ENCODE results near the gene TXNDC11.

GRCh38 chr16:11651796-11652195 lies 90.9 kb downstream of the TXNDC11 start:
- TF ChIP-seq CTCF (IDR thresholded peaks at IDR 0.05) = no peak
- TF ChIP-seq POLR2A (IDR thresholded peaks at IDR 0.05) = no peak

Data from lower leg skin (tissue), 3 donors.